GM18519 (cell line): Measurements from ENCODE around the gene ITGA1.

Experiments used
- ATAC-seq: cut with Tn5 transposase; IDR thresholded peaks from one replicate; pipeline ENCODE4 v1.9.1; 2021; ENCODE audit warnings: mild to moderate bottlenecking, moderate library complexity; ENCODE audit not compliant: unreplicated experiment, low FRiP score

ITGA1 gene

GRCh38 chr5:52771343-52772039 is 16.2 kb upstream of the ITGA1 start:
- peak; percentile 95 for ATAC-seq

- no peak for ATAC-seq
Measured at GRCh38 chr5:52772668-52773067, 15.0 kb upstream of the ITGA1 start.

- ATAC-seq = no peak
Measured at GRCh38 chr5:52773342-52773741, 14.4 kb upstream of the ITGA1 start.

GRCh38 chr5:52774005-52774410 is 13.7 kb upstream of the ITGA1 start:
- no peak for ATAC-seq

- no peak for ATAC-seq
Measured at GRCh38 chr5:52776116-52776515, 11.6 kb upstream of the ITGA1 start.

- ATAC-seq = no peak
Measured at GRCh38 chr5:52777186-52777585, 10.5 kb upstream of the ITGA1 start.

- no peak for ATAC-seq
Measured at GRCh38 chr5:52778781-52779180, 8.9 kb upstream of the ITGA1 start.

- no peak for ATAC-seq
Measured at GRCh38 chr5:52779213-52779612, 8.5 kb upstream of the ITGA1 start.

- ATAC-seq = no peak
Measured at GRCh38 chr5:52783226-52783959, 4.3 kb upstream of the ITGA1 start.

GRCh38 chr5:52784737-52785136 is 3.0 kb upstream of the ITGA1 start:
- ATAC-seq = no peak

GRCh38 chr5:52786391-52786790 is 1.3 kb upstream of the ITGA1 start:
- no peak for ATAC-seq

GRCh38 chr5:52786949-52787599 is 642 bp upstream of the ITGA1 start:
- ATAC-seq = no peak

- ATAC-seq = no peak
Measured at GRCh38 chr5:52788505-52788821, 747 bp downstream of the ITGA1 start.

- no peak for ATAC-seq
Measured at GRCh38 chr5:52789378-52789777, 1.7 kb downstream of the ITGA1 start.

- ATAC-seq = no peak
Measured at GRCh38 chr5:52789851-52790250, 2.1 kb downstream of the ITGA1 start.

GRCh38 chr5:52791366-52791765 is 3.6 kb downstream of the ITGA1 start:
- no peak for ATAC-seq

GRCh38 chr5:52794519-52794918 is 6.8 kb downstream of the ITGA1 start:
- no peak for ATAC-seq

GRCh38 chr5:52796031-52796430 is 8.3 kb downstream of the ITGA1 start:
- no peak for ATAC-seq

- ATAC-seq = no peak
Measured at GRCh38 chr5:52796516-52797103, 8.9 kb downstream of the ITGA1 start.

- ATAC-seq = no peak
Measured at GRCh38 chr5:52798938-52799337, 11.2 kb downstream of the ITGA1 start.

- ATAC-seq = peak; percentile 16
Measured at GRCh38 chr5:52799358-52799982, 11.8 kb downstream of the ITGA1 start.
